GM12873 (cell line): ENCODE measurements around the gene IFT52.

Experiments used
- CTCF ChIP-seq: IDR thresholded peaks from 2 replicates; pipeline ENCODE4 v1.5.1; 2012; ENCODE audit warnings: low read depth, mild to moderate bottlenecking, moderate library complexity, low read length, control low read depth; ENCODE audit not compliant: insufficient read depth; ENCODE audit errors: missing control alignments

IFT52 gene

GRCh38 chr20:43689165-43689564 is 98.4 kb downstream of the IFT52 start:
- no peak for TF ChIP-seq CTCF

- TF ChIP-seq CTCF, result no peak
Observed at GRCh38 chr20:43690943-43691598, 100.3 kb downstream of the IFT52 start.

GRCh38 chr20:43691928-43692524 is 101.3 kb downstream of the IFT52 start:
- TF ChIP-seq CTCF, result peak; percentile 84

GRCh38 chr20:43694763-43695162 is 104.0 kb downstream of the IFT52 start:
- TF ChIP-seq CTCF, result no peak

GRCh38 chr20:43695571-43695970 is 104.8 kb downstream of the IFT52 start:
- no peak for TF ChIP-seq CTCF
